Hepatocyte (in vitro differentiated cells): ENCODE results near the gene SYNDIG1. TPM values are rescaled to one million over a fixed set of nuclear protein-coding genes. Genes with fewer than 3 reads are reported as not detected.
A peak's percentile ranks its signal among the peaks of the same experiment; 100 is the strongest.

Source experiments
- DNase-seq: peaks from one replicate; pipeline ENCODE4 v3.0.0-alpha.2; 2016; ENCODE audit warnings: low spot score
- H2AFZ ChIP-seq: fragments of 200-600 bp; sonication (generic); 2 replicates; pipeline ENCODE4 v1.6.0; 2016; ENCODE audit warnings: antibody characterized with exemption, mild to moderate bottlenecking
- H3K27ac ChIP-seq: fragments of 200-600 bp; sonication (generic); 2 replicates; pipeline ENCODE4 v1.5.1; 2016; ENCODE audit warnings: mild to moderate bottlenecking
- H3K27me3 ChIP-seq: fragments of 200-600 bp; sonication (generic); 2 replicates; pipeline ENCODE4 v1.6.1; 2016
- H3K36me3 ChIP-seq: fragments of 200-600 bp; sonication (generic); replicated peaks from 2 replicates; pipeline ENCODE4 v1.5.1; 2016; ENCODE audit warnings: low read depth; ENCODE audit not compliant: insufficient read depth
- H3K4me1 ChIP-seq: fragments of 200-600 bp; sonication (generic); 2 replicates; pipeline ENCODE4 v1.5.1; 2016; ENCODE audit warnings: mild to moderate bottlenecking, moderate library complexity; ENCODE audit not compliant: insufficient read depth
- H3K4me2 ChIP-seq: fragments of 200-600 bp; sonication (generic); 2 replicates; pipeline ENCODE4 v1.6.0; 2016
- H3K4me3 ChIP-seq: fragments of 200-600 bp; sonication (generic); 2 replicates; pipeline ENCODE4 v1.5.1; 2016; ENCODE audit warnings: mild to moderate bottlenecking
- H3K79me2 ChIP-seq: fragments of 200-600 bp; sonication (generic); 2 replicates; pipeline ENCODE4 v1.6.0; 2017; ENCODE audit warnings: mild to moderate bottlenecking
- H3K9me2 ChIP-seq: fragments of 200-600 bp; sonication (generic); replicated peaks from 2 replicates; pipeline ENCODE4 v1.6.0; 2017; ENCODE audit warnings: mild to moderate bottlenecking; ENCODE audit not compliant: insufficient read depth
- H3K9me3 ChIP-seq: fragments of 200-600 bp; sonication (generic); 2 replicates; pipeline ENCODE4 v1.5.1; 2016; ENCODE audit warnings: low read depth, mild to moderate bottlenecking
- H4K20me1 ChIP-seq: fragments of 200-600 bp; sonication (generic); 2 replicates; pipeline ENCODE4 v1.6.0; 2016; ENCODE audit warnings: mild to moderate bottlenecking; ENCODE audit not compliant: insufficient read depth, poor library complexity, severe bottlenecking
- EZH2 ChIP-seq: fragments of 200-600 bp; sonication (generic); IDR thresholded peaks from 2 replicates; pipeline ENCODE4 v1.6.1; 2016; ENCODE audit warnings: antibody characterized with exemption, mild to moderate bottlenecking, borderline replicate concordance
- EZH2phosphoT487 ChIP-seq: fragments of 200-600 bp; sonication (generic); IDR thresholded peaks from one replicate; pipeline ENCODE4 v1.6.1; 2018; ENCODE audit warnings: antibody characterized with exemption, mild to moderate bottlenecking, low read depth, moderate library complexity; ENCODE audit not compliant: unreplicated experiment, severe bottlenecking
- WGBS: methylation state at CpG from one replicate; pipeline ENCODE4 v1.1.6; 2016; ENCODE audit warnings: low lambda C conversion rate; ENCODE audit errors: missing lambda C conversion rate; 5-methylcytosine and 5-hydroxymethylcytosine counted together
- polyA plus RNA-seq: library from polyadenylated mRNA; unstranded; fragments of >200 nt; fragmentation: Nextera tagmentation; extraction: Ambion mirVana; gene quantifications from 2 replicates; pipeline ENCODE4 v1.2.1, GENCODE V29; 2016
- total RNA-seq: library from RNA; depleted of rRNA; stranded (reverse); fragments of >200 nt; gene quantifications from 2 replicates; pipeline ENCODE4 v1.2.3, GENCODE V29; 2014
- TF ChIP-seq, protein P1 (sequence below): fragments of 200-600 bp; sonication (generic); IDR thresholded peaks from 2 replicates; pipeline ENCODE4 v1.5.1; 2016; ENCODE audit warnings: antibody characterized with exemption, mild to moderate bottlenecking; ENCODE audit not compliant: poor library complexity

Gene SYNDIG1
- total and polyA plus RNA-seq, 2 experiments from 2014 or later: 1.5 to 2.3 TPM

DNA sequence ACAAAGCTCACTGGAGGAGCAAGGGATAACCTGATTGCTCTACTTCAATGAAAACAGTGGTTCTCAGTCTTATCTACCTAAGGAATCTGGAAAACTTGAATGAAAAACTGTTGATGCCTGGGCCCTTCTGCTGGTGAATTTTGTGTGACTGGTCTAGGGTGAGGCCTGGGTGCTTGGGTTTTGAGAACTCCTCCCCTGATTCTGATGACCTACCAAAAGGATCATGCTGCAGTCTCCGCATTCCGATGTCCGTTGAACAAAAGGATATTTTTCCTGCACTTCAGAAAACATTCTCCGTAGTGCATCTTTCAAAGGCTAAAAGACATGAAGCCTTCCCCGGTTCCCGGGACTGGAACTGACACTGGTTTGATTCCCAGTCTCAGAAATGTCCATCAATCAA lies 157.9 kb downstream of the SYNDIG1 start:
- no peak overlapping the region for H3K4me2 ChIP-seq
- no peak overlapping the region for H2AFZ ChIP-seq
- no peak for DNase-seq
- 85% methylated on average over 6 of the region's 6 CpGs for WGBS
- H3K36me3 ChIP-seq: no peaks in the 10 kb centered on the region
- TF ChIP-seq EZH2 (no peak), EZH2phosphoT487 (no peak)
- TF ChIP-seq, protein P1, sequence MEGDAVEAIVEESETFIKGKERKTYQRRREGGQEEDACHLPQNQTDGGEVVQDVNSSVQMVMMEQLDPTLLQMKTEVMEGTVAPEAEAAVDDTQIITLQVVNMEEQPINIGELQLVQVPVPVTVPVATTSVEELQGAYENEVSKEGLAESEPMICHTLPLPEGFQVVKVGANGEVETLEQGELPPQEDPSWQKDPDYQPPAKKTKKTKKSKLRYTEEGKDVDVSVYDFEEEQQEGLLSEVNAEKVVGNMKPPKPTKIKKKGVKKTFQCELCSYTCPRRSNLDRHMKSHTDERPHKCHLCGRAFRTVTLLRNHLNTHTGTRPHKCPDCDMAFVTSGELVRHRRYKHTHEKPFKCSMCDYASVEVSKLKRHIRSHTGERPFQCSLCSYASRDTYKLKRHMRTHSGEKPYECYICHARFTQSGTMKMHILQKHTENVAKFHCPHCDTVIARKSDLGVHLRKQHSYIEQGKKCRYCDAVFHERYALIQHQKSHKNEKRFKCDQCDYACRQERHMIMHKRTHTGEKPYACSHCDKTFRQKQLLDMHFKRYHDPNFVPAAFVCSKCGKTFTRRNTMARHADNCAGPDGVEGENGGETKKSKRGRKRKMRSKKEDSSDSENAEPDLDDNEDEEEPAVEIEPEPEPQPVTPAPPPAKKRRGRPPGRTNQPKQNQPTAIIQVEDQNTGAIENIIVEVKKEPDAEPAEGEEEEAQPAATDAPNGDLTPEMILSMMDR: no peak
- H3K27me3 ChIP-seq: no peaks in the 10 kb centered on the region
- H4K20me1 ChIP-seq: no peaks in the 10 kb centered on the region
- H3K9me2 ChIP-seq: no peaks in the 10 kb centered on the region
- no peaks in the 10 kb centered on the region for H3K79me2 ChIP-seq
- H3K27ac ChIP-seq: no peak overlapping the region
- H3K4me1 ChIP-seq: no peaks in the 10 kb centered on the region
- H3K9me3 ChIP-seq: no peaks in the 10 kb centered on the region
- no peak overlapping the region for H3K4me3 ChIP-seq

DNA sequence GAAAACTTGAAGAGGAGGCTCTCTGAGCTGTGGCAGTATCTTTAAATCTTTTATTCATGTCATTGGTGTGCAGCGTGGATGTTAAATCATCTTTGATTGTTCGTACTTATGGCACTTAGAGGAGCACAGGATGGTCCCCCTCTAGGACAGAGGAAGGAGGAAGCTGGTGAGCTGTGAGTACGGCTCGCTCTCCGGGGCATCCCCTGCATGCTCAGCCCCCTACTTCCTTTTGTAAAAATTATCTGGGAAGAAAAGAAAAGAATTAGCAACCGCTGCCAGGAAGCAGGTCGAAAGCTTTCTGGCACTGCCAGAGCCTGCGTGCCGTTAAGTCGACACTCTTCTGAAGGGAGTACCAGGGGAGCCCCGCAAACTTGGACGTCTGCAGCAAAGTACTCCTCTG lies 158.5 kb downstream of the SYNDIG1 start:
- Histone ChIP-seq H4K20me1 (no peaks in the 10 kb centered on the region), H3K79me2 (no peaks in the 10 kb centered on the region), H3K27me3 (no peaks in the 10 kb centered on the region), H3K36me3 (no peaks in the 10 kb centered on the region), H3K4me3 (no peak overlapping the region), H3K4me1 (no peaks in the 10 kb centered on the region), H2AFZ (no peak overlapping the region), H3K9me2 (no peaks in the 10 kb centered on the region), H3K9me3 (no peaks in the 10 kb centered on the region), H3K4me2 (no peak overlapping the region), H3K27ac (no peak overlapping the region)
- DNase-seq: no peak
- 87% methylated on average over 12 of the region's 12 CpGs for WGBS
- TF ChIP-seq EZH2 (no peak), EZH2phosphoT487 (no peak)
- TF ChIP-seq, protein P1: no peak

- Histone ChIP-seq H3K4me2 (no peak overlapping the region), H3K27me3 (no peaks in the 10 kb centered on the region), H2AFZ (no peak overlapping the region), H3K9me3 (no peaks in the 10 kb centered on the region), H3K4me1 (no peaks in the 10 kb centered on the region), H4K20me1 (no peaks in the 10 kb centered on the region), H3K9me2 (no peaks in the 10 kb centered on the region), H3K27ac (no peak overlapping the region), H3K79me2 (no peaks in the 10 kb centered on the region), H3K4me3 (no peak overlapping the region), H3K36me3 (no peaks in the 10 kb centered on the region)
- 85% methylated on average over 6 of the region's 6 CpGs for WGBS
- no peak for DNase-seq
- TF ChIP-seq EZH2: no peak
Measured at GRCh38 chr20:24628985-24629384, 159.6 kb downstream of the SYNDIG1 start.

GRCh38 chr20:24629668-24630067 lies 160.2 kb downstream of the SYNDIG1 start:
- H3K4me1 ChIP-seq: no peaks in the 10 kb centered on the region
- peak; percentile 24 for DNase-seq
- H3K9me3 ChIP-seq: no peaks in the 10 kb centered on the region
- H3K4me3 ChIP-seq: no peak overlapping the region
- no peak overlapping the region for H3K27ac ChIP-seq
- H3K4me2 ChIP-seq: no peak overlapping the region
- H3K79me2 ChIP-seq: no peaks in the 10 kb centered on the region
- H3K36me3 ChIP-seq: no peaks in the 10 kb centered on the region
- no peaks in the 10 kb centered on the region for H3K27me3 ChIP-seq
- no peak overlapping the region for H2AFZ ChIP-seq
- H4K20me1 ChIP-seq: no peaks in the 10 kb centered on the region
- WGBS: 60% methylated on average over 3 of the region's 3 CpGs
- no peaks in the 10 kb centered on the region for H3K9me2 ChIP-seq
- TF ChIP-seq, protein P1: no peak
- no peak for TF ChIP-seq EZH2phosphoT487
- no peak for TF ChIP-seq EZH2
